ENCODE results near the gene ZC3H6.

Gene ZC3H6

DNA sequence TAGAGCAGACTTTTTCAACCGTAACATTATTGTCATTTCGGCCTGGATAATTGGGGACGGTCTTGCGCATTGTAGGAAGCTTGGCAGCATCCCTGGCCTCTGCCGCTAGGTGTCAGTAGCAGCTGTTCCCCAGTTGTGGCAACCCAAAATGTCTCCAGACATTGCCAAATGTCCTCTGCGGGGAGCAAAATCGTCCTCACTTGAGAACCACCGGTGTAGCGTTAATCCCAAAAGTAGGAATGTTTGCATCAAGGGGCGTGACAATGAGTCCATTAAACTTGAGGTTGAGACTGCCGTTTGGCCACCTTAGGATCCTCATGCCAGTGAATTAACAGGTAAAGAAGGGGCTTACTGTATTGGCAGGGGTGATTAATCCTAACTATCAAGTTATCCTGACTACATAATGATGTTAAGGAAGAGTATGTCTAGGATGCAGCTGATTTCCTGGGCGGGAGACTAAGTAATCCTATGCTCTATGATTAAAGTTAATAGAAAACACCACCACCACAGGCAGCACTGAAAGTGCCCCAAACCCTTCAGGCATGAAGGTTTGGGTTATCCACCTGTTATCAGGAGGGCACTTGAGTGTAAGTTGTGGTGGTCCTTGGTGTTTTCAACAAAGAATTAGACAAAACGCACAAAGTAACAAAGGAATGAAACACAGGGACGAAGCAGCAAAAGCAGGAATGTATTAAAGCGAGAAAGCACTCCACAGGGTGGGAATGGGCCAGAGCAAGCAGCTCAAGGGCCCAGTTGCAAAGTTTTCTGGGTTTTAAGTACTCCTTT lies 15.7 kb upstream of the ZC3H6 start:
- TF ChIP-seq, protein P1, sequence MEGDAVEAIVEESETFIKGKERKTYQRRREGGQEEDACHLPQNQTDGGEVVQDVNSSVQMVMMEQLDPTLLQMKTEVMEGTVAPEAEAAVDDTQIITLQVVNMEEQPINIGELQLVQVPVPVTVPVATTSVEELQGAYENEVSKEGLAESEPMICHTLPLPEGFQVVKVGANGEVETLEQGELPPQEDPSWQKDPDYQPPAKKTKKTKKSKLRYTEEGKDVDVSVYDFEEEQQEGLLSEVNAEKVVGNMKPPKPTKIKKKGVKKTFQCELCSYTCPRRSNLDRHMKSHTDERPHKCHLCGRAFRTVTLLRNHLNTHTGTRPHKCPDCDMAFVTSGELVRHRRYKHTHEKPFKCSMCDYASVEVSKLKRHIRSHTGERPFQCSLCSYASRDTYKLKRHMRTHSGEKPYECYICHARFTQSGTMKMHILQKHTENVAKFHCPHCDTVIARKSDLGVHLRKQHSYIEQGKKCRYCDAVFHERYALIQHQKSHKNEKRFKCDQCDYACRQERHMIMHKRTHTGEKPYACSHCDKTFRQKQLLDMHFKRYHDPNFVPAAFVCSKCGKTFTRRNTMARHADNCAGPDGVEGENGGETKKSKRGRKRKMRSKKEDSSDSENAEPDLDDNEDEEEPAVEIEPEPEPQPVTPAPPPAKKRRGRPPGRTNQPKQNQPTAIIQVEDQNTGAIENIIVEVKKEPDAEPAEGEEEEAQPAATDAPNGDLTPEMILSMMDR (conservative IDR thresholded peaks at IDR 0.05) = peak; percentile 95

DNA sequence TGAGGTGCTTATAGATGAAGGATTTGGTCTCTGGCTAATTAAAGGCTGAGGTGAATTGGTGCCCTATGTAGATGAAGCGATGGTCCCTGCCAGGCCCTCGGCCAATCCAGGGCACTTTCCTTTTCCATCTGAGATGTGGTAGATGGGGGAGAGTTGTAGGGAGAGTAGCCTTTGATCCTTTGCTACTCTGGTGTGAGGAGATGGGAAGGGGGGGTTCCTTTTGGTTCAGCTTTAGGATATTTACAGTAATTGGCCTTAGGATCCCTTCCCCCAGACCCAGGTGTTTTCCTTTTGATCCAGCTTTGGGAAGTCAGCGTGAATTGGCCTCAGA lies 15.1 kb upstream of the ZC3H6 start:
- H3K27ac ChIP-seq = no peak overlapping the region
- TF ChIP-seq, protein P1 (conservative IDR thresholded peaks at IDR 0.05) = no peak

More for the DNA sequence above, 15.7 kb upstream of the ZC3H6 start:
- no peak overlapping the region for H3K27ac ChIP-seq

DNA sequence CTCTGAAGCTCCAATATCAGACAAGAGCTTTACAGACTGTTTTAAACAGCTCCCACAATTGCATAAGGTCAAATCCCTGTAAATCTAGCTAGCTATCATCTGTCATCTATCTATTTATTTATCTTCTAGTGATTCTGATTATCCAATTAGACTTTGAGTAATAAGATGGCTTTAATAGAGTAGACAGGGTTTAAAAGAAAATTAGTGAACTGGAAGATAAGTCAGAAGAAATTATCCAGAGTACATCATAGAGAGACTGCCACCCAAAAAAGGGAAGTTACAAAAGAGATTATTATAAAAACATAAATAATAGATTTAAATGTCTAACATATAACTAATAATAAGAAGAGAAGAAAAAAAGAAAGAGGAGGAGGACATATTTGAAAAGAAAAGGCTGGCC lies 12.5 kb upstream of the ZC3H6 start:
- no peak overlapping the region for H3K27ac ChIP-seq
- TF ChIP-seq, protein P1 (conservative IDR thresholded peaks at IDR 0.05) = no peak

DNA sequence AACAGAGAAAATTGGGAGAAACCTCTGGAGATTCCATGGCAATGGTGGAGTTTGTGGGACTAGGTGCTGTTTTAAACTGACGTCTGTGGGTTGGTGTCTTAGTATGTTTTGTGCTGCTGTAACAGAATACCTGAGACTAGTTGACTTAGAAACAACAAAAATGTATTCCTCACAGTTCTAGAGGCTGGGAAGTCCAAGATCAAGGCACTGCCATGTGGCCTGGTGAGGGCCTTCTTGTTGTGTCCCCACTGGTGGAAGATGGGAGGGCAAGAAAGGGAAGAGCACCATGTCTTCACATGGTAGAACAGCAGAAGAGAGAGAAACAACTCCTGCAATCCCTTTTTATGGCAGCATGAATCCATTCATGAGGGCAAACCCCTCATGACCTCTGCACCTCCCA lies 6.8 kb upstream of the ZC3H6 start:
- TF ChIP-seq, protein P1 (conservative IDR thresholded peaks at IDR 0.05) = no peak
- H3K27ac ChIP-seq = no peak overlapping the region

DNA sequence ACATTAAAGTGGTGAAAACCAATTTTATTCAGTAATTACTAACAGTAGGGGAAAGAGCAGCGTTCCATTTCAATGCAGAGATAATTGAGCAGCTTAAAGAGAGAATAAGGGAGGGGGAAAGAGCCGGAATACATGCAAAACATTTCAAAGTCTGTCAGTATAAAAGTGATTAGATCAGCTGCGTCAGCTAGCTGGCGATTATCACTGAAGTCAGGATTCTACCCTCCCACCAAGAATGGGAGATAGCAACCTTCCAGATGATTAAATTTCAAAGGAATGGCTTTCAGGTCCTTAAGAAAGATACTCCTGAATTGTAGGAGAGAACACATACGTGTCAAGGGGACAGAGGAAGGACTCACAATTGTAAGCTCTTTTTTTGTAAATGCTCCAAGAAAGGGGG lies 2.7 kb upstream of the ZC3H6 start:
- no peak overlapping the region for H3K27ac ChIP-seq
- TF ChIP-seq, protein P1 (conservative IDR thresholded peaks at IDR 0.05) = no peak

DNA sequence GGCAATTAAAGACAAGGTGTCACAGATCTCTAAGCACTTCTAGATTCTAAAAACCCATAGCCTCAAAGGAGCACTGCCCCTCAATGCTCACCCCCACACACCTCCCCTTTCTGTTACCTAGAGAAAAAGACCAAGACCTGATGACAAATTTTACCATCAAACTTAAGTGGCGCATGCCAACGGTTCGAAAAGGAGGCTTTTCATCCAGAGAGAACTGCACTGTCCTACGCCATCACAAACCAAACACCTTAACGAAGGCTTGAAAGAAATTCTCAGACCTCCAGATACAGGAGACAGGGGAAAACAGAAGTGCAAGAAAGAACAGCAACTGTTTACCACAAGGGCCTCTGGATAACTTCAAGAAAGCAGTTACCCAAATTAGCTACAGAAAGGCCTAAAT lies 2.0 kb upstream of the ZC3H6 start:
- no peak overlapping the region for H3K27ac ChIP-seq
- TF ChIP-seq, protein P1 (conservative IDR thresholded peaks at IDR 0.05) = no peak

DNA sequence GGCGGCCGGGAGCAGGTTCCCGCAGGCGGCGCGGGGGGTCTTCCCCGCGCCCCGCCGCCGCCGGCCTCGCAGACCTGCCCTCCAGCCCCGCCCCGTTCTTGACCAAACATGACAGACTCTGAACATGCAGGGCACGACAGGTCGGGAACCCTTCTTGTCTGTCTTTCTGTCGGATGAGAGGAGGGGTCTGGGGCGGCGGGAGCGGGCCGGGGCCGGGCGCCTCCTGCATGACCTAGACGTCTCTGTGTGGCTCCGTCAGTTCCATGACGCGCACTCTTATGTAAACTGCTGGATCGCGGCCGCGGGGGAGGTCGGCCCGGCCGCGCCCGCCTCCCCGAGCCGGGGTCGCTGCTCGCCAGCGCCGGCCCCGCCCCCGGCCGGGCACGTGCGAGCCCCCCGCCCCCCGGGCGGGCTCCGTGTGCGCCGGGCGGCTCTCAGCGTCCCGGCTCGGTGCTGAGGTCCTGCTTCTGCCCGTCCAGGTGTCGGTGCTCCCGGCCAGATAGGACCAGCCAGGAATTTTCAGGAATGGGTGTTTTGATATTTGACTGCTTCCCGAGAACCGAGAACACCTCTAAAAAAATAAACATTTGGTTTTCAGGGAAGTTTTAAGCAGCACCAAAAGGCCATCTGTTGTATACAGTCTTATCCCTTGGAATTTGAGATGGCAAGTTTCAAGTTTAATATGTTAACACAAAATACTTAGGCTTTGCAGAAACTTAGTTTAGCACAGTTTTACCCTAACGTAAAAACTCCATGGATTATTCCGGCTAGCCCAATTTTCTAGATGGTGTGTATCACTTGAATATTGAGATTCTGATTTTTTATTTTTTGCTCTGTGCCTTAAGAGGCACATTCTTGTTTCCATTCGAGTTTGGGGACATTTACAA lies 733 bp downstream of the ZC3H6 start:
- peak overlapping the region; percentile 100 for H3K27ac ChIP-seq
- TF ChIP-seq, protein P1 (conservative IDR thresholded peaks at IDR 0.05) = no peak
